HG03066 (cell line): ENCODE results near the gene SUGCT.
"Not testable (repeated sequence)": the region's sequence is repeated elsewhere in the genome, so short reads cannot be mapped to it uniquely, and the experiment has no call there.

Experiments used
- ATAC-seq: cut with Tn5 transposase; IDR thresholded peaks from one replicate; pipeline ENCODE4 v1.9.1; 2021; ENCODE audit warnings: low read depth; ENCODE audit not compliant: unreplicated experiment

SUGCT gene

DNA sequence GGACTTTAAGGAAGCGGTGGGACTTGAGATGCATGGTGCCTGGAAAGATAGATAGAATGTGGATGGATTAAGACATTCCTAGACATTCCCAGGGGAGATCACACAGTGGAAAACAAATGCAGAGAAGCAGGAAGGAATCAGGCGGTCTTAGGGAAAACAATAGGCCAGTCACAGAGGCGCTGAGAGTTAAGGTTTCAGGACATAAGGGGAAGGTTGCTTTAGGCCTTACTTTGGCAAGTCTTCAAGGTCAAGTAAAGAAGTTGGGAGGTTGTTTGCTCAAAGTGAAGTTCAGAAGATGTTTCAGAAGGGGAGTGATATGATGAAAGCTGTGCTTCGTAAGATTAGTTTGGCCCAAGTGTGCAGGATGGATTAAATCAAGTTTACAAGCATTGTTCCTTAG is 109.4 kb downstream of the SUGCT start:
- no peak for ATAC-seq

DNA sequence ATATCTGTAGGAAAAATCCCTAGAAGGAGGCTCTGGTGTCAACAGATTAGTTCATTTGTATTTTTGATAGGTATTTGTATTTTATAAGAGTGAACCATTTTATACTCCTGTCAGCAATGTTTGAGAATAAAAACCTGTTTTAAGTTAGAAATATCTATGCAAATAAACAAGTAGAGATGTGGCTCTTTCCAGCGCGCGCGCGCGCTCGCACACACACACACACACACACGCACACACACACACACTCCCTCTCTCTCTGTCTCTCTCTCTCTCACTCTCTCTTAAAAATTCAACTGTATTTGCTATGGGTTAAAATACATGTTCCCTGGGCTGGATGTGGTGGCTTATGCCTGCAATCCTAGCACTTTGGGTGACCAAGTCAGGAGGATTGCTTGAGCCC is 113.9 kb downstream of the SUGCT start:
- ATAC-seq, result no peak

DNA sequence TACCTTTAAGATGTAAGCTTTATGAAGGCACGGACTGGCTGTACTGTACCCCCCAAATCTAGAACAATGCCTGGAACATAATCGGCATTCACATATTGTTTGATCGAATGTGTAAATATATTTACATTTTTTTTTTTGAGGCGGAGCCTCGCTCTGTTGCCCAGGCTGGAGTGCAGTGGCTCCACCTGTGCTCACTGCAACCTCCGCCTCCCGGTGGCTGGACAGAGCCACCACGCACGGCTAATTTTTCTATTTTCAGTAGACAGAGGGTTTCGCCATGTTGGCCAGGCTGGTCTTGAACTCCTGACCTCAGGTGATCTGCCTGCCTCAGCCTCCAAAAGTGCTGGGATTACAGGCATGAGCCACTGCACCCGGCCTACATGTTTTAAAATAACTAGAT is 118.6 kb downstream of the SUGCT start:
- ATAC-seq, result not testable (repeated sequence)

DNA sequence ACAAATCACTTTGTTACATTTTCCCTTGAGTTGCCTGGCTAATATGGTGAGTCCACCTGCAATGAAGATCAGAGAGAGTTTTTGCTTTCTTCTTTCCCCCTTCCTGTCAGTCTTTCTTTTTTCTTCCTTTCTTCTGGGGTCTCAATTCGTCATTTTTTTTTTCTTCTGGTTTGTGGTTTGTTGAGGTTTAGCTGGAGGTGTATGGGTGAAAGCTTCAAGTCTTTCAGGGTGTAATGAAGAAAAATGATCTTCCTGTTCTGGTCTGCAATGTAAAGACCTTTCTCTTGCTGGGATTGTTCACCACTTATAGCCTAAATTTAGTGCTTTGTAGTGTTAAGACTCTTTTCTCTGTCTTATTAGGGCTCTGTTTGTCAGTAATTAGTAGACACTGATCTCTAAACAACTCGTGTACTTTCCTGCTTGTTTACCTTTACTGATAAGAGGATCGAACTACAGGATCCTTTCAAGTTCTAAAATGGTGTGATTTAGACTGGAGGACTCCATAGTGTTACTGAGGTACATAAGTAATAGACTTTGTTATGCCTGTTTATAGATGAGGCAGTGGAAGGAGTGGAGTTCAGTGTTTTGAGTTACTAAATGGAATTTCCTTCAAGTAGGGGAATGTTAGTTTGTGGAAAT is 129.1 kb downstream of the SUGCT start:
- ATAC-seq, result no peak

DNA sequence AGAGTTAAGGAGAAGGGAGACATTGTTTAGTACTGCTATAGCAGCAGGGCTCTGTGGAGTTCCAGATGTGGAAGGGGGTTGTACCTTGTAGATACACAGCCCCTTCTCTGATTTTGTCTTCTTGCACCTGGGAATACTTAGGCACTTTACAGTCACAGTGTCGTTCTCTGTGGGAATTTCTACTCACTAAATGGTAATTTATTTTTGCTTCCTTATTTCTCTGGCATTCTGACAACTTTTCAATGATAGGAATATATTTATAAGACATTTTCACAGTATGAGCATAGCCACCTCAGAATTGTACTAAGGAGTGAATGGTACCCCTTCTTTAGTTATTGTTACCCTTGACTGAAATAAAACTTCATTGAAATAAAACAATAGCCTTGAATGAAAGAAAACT is 132.8 kb downstream of the SUGCT start:
- no peak for ATAC-seq

DNA sequence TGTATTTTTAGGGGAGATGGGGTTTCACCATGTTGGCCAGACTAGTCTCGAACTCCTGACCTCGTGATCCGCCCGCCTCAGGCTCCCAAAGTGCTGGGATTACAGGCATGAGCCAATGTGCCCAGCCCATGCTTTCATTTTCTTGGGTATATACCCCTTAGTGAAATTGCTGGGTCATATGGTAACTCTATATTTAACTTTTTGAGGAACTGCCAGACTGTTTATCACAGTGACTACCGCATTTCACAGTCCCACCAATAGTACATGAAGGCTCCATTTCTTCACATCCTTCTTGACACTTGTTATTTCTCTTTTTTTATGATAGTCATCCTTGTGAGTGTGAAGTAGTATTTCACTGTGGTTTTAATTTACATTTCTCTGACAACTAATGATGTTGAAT is 134.0 kb downstream of the SUGCT start:
- not testable (repeated sequence) for ATAC-seq

DNA sequence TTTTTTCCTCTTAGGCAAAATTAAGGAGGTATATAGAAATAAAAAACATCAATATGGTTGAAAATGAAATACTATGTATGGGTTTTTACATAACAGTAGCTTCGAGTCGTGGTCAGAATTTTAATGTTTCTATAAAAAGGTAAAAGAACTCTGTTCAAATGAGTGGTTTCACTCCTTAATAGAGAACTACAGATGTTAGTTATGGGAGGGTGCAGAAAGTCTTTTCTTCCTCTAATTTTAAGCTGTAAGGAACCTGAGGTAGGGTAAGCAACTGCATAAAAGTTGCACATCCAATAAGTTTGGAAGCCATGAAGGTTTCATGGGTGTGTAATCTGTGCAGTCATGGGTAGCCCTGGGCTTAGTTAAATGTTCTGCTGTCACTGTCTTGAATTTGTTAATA is 141.3 kb downstream of the SUGCT start:
- no peak for ATAC-seq

DNA sequence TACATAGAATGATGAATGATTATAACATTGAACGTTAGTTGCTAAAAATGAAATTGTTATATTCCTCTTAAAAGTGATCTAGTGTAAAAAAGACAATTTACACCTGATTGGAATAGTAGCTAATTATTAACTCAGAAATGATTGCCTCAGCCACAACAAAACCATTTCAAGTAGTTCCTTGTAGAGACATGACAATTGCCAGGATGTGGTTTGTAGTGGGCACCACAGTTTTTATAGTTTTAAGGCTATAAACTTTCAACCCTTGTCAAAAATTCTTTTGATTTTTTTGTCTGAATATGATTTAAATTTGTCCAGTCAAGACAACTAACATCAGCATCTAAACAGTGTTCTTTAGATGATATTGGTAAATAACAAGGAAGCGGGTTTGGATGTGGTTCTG is 145.2 kb downstream of the SUGCT start:
- no peak for ATAC-seq

DNA sequence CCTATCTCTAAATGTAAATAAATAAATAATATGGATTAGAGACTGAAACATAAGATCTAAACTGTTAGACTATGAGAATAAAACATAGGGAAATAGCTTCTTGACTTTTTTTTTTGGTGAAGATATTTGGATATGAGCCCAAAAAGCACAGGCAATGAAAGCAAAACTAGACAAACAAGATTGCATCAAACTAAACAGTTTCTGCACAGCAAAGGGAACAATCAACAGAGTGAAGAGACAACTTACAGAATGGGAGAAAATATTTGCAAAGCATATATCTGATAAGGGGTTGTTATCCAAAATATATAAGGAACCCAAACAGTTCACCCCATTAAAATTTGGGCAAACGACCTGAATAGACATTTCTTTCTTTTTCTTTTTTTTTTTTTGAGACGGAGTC is 148.1 kb downstream of the SUGCT start:
- ATAC-seq, result no peak

DNA sequence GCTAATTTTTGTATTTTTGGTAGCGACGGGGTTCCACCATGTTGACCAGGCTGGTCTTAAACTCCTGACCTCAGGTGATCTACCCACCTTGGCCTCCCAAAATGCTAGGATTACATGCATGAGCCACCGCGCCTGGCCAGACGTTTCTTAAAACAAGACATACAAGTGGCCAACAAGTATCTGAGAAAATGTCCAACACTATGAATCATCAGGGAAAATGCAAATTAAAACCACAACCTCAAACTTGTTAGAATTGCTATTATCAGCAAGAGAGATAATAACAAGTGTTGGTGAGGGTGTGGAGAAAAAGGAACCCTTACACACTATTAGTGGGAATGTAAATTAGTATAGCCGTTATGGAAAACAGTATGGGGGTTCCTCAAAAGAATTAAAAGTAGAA is 148.6 kb downstream of the SUGCT start:
- no peak for ATAC-seq

DNA sequence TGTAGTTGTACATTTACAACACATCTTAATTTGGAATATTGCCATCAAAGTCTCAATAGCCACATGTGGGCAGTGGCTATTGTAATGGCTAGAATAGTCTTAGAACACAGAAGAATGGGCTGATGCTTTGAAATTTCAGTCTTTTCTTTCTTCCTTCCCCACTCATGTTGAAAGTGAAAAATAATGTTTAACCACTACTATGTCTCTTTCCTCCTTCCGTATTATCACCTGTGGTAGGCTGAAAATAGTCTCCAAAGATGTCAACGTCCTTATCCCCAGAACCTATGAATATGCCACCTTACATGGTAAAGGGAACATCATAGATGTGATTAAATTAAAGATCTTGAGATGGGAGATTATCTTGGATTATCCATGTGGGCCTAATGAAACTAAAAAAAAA is 154.0 kb downstream of the SUGCT start:
- peak; percentile 56 for ATAC-seq

DNA sequence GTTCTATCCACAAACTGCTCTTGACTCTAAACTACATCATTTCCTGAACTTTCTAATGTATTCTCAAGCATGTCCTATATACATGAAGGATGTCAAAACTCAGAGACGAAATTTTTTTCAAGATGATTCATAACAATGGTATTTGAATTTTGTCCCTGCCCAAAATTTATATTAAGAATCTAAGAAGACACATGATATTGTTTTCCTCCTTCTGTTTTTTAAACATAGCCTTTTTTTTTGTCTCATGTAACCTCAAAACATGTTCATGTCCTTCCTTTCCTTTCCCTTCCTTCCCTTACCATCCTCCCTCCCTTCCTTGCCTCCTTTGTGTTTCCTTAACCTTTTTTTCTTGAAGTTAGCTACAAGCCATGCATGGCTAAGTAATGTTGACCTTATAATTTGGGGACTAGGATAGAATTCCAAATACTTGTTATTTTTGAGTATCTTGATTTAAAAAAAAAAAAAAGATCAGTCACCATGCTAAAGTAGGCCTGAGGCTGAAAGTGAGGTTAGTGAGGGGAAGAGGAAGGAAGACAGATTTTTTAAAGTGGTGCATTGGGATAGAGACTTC is 163.0 kb downstream of the SUGCT start:
- no peak for ATAC-seq

DNA sequence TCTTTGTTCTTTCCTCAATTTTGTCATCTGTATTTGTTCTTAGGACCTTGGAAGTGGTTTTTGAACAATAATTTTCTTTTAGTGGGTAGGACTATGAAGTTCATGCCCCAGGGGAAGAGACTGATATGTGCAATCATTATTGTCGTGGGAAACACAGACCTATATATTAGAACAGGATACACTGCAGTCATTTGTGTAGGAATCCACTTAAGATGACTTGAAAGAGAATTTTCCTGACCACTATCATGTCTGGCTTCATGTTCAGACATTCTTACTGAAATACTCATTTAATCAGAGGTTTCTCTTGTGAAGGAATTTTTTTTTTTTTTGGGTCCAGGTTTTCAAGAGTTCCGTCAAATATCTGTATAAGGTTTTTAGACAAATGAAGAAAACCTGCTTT is 163.6 kb downstream of the SUGCT start:
- ATAC-seq, result no peak

DNA sequence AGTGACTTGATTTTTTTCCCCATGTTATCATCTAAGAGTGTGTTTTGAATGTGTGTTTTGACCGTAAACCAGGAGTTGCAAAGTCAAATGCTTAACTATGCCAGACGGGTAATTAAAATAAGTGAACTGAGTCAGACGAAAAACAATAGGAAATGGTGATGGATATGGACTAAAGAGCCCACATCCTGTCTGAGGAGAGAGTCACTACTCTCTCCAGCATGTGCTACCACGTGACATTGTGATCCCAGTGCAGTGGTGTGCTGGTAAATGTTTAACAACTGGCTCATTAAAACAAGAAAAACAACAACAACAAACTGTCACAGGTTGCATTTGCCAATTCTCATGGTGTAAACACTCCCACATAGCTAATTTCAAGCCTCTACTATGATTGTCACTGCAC is 164.3 kb downstream of the SUGCT start:
- ATAC-seq, result no peak

DNA sequence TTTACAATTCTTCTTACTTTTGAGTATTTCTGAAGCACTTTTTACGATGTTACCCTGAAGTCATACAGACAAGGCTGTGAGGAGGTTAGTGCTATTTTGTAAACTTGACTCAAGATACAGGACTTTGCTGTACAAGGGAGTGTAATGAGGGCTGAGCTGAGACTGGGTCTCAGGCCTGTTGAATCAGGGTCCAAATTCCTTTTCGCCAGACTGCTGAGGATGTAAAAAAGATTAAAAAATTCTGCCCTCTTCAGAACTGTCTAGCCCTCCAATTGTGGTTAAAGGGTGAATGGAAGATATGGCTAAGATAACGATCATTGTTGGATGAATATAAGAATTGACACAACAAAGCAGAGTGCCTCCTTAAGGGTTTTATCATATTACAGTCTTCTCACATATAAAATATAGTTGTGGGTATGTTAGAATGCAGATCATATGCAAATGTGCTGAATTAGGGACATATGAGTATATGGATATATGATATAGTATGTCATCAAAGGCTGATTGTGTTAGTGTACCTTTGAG is 165.4 kb downstream of the SUGCT start:
- ATAC-seq, result no peak

DNA sequence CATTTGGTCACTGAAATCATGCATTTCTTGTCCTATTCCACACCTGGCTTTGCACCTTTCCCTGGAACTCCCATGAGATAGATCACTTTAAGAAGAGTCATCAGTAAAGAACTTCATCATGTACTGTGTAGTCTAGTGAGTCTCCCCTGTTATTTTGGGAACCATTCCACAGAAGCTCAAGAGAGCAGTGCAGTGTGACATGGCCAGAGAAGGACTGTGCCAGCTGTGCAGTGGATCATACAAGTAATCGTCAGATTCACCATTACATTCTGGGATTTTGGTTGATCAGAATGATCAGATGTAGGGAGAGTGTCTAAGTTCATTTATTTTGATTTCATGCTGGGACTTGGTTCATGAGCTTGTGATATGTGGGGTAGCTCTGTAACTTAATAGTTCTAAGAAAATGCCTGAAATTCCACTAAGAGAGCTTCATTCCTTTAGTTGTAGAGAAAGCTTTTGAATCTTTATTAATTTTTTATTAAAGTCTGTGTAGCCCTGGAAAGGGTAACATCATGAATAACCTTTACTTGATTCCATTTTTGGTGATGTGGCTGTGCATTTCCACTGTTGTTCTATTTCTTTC is 166.8 kb downstream of the SUGCT start:
- ATAC-seq, result no peak

DNA sequence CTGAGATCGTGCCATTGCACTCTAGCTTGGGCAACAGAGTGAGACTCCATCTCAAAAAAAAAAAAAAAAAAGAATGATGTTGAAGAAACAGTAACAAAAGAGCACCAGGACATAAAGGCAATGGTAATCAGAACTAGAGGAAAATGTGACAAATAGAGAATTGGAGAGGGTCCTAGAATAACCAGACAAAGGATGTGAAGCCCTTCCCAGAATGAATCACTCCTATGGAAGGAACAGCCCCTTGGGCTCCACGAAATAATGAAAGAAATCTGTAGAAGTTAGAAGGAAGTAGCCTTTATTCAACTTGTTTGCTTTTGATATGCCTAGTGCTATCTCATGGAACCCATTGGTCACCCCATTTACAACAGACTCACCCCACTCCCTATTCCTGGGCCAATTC is 169.2 kb downstream of the SUGCT start:
- no peak for ATAC-seq

DNA sequence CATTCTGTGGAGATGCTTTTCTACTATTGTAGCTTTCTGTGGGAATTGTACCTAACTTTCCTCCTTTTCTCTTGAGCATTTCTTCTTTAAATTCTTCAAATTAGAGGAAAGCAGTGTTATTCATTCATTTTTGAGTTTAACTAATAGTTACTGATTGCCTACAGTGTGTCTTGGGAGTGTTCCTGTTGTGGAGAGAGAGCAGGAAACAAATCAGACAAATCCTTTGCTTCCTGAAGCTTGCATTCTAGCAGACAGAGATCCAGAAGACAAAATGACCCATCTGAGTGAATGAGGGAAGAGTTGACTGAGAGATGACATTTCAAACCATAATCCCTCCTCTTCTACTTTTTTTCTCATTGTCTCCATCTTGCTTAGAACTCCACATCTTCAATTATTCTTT is 170.4 kb downstream of the SUGCT start:
- no peak for ATAC-seq

DNA sequence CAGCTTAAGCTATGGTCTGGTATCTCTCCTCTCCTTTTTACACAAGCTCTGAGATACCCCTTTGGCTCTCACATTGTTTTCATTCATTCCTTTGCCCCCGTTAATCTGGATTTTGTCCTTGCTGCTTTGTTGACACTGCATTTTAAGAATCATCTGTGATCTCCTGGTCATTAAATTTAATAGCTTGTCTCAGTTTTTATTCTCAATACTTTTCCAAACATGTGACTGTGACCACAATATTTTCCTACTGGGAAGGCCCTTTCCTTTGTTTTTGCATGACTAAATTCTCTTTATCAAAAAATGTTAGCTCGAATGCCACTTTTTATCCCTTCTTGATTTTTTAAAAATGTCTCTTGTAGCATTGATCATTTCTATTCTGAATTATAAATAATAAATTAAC is 171.2 kb downstream of the SUGCT start:
- ATAC-seq, result no peak

DNA sequence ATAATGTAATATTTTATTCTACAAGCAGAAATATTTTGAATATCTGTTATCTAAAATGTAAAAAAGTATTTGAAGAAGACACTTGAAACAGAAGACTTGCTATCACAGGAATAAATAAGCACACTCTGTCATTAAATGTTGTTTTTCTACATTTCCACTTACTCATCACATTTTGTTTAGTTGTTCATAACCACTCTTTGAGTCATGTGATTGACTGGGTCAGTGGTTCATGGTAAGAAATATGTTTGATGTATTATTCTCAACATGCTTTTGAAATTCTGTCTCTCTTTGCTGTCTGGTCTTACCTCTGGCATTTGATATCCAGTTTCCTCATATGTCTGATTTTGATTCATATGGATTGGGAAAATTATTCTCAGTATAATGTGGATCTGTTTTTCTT is 171.8 kb downstream of the SUGCT start:
- no peak for ATAC-seq

DNA sequence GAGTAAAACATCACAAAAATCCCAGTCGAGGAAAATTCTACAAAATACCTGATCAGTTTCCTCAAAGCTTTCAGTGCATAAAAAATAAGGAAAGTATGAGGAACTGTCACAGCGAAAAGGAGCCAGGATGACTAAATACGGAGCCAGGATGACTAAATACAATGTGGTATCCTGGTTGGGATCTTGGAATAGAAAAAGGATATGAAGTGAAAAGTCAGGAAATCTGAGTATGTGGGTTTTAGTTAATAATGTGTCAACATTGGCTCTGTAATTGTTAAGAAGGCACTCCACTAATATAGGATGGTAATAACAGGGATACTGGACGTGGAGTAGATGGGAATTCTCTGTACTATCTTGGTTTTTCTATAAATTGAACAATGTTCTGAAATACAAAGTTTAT is 175.5 kb downstream of the SUGCT start:
- no peak for ATAC-seq

DNA sequence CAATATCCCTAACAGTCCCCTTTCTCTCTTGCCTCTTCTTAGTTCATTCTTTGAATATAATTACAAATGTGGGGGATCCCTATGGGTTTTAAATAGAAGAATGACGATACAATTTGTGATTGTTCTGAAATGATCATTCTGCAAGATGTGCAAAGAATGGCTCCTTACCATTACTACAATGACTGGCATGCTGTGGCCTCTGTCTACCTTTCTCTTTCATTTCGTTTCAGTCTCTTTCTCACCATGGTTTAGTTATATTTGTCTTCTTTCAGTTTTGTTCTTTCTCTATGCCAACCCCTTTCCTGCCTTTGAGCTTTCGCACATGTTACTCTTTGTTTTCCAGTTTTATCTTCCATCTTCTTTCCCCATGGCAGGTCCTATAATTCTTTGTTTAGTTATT is 176.5 kb downstream of the SUGCT start:
- peak; percentile 100 for ATAC-seq
